HEK293 (cell line): Measurements from ENCODE around the gene GPRC5D.
A peak's percentile ranks its signal among the peaks of the same experiment; 100 is the strongest.

Experiments used
- CTCF ChIA-PET: fragments of 350-600 bp; formaldehyde crosslinking; extraction: SDS; loops from one replicate; lab custom pipeline; 2021; ENCODE audit warnings: antibody characterized with exemption; lab: Yijun Ruan, JAX
- POLR2A ChIA-PET: fragments of 300-600 bp; formaldehyde crosslinking; extraction: SDS; loops from one replicate; lab custom pipeline; 2020; ENCODE audit warnings: antibody characterized with exemption, inconsistent platforms; lab: Yijun Ruan, JAX
- H3K27ac ChIP-seq: fragments of 200-500 bp; sonication (Bioruptor generic); 2 replicates; pipeline ENCODE4 v1.5.1; 2014; ENCODE audit warnings: low read depth, low read length, control low read depth, inconsistent platforms; ENCODE audit errors: extremely low read depth
- H3K36me3 ChIP-seq, 2 experiments: fragments of 200-500 bp in 1 of 2; sonication (Bioruptor generic) in 1 of 2; 1 replicate in 1 of 2; 2 replicates in 1 of 2; pipeline ENCODE4 v1.5.1; 2014 to 2017; ENCODE audit warnings: inconsistent platforms in 2 of 2, low read length in 2 of 2; ENCODE audit not compliant: control insufficient read depth in 2 of 2, insufficient read depth in 1 of 2
- H3K4me1 ChIP-seq: fragments of 200-500 bp; sonication (Bioruptor generic); 2 replicates; pipeline ENCODE4 v1.5.1; 2014; ENCODE audit warnings: mild to moderate bottlenecking, low read length, inconsistent platforms; ENCODE audit not compliant: control insufficient read depth, insufficient read depth
- H3K4me3 ChIP-seq: 2 replicates; pipeline ENCODE4 v1.5.1; 2011; ENCODE audit warnings: low read depth, mild to moderate bottlenecking, control low read depth, low read length, moderate library complexity
- H3K9me3 ChIP-seq: fragments of 200-500 bp; sonication (Bioruptor generic); 2 replicates; pipeline ENCODE4 v1.5.1; 2014; ENCODE audit warnings: low read depth, low read length, inconsistent platforms; ENCODE audit not compliant: control insufficient read depth, insufficient read depth
- BCL11B ChIP-seq: fragments of 450-650 bp; formaldehyde crosslinking; IDR thresholded peaks from 2 replicates; pipeline ENCODE4 v1.5.1; 2016; ENCODE audit warnings: low read depth, missing biosample characterization, missing genetic modification characterization
- IKZF3 ChIP-seq: fragments of 450-650 bp; IDR thresholded peaks from 2 replicates; pipeline ENCODE4 v1.5.0; 2018; ENCODE audit warnings: missing biosample characterization, mild to moderate bottlenecking, missing genetic modification characterization, moderate library complexity
- KLF10 ChIP-seq: fragments of 450-650 bp; IDR thresholded peaks from 2 replicates; pipeline ENCODE4 v1.5.1; 2018; ENCODE audit warnings: missing biosample characterization, mild to moderate bottlenecking, missing genetic modification characterization
- ZBTB21 ChIP-seq: fragments of 450-650 bp; formaldehyde crosslinking; IDR thresholded peaks from 2 replicates; pipeline ENCODE4 v1.5.1; 2017; ENCODE audit warnings: missing biosample characterization, missing genetic modification characterization
- ZEB2 ChIP-seq: fragments of 450-650 bp; formaldehyde crosslinking; IDR thresholded peaks from 2 replicates; pipeline ENCODE4 v1.5.1; 2016; ENCODE audit warnings: missing biosample characterization, missing genetic modification characterization
- ZFP3 ChIP-seq: fragments of 450-650 bp; formaldehyde crosslinking; IDR thresholded peaks from 2 replicates; pipeline ENCODE4 v1.5.1; 2016; ENCODE audit warnings: low read depth, missing biosample characterization, missing genetic modification characterization
- ZIC2 ChIP-seq: fragments of 450-650 bp; formaldehyde crosslinking; IDR thresholded peaks from 2 replicates; pipeline ENCODE4 v1.5.1; 2016; ENCODE audit warnings: missing biosample characterization, missing genetic modification characterization
- ZNF10 ChIP-seq: fragments of 450-650 bp; formaldehyde crosslinking; IDR thresholded peaks from 2 replicates; pipeline ENCODE4 v1.5.1; 2017; ENCODE audit warnings: missing biosample characterization, missing genetic modification characterization
- ZNF121 ChIP-seq: fragments of 450-650 bp; formaldehyde crosslinking; IDR thresholded peaks from 2 replicates; pipeline ENCODE4 v1.5.1; 2016; ENCODE audit warnings: missing biosample characterization, missing genetic modification characterization
- ZNF24 ChIP-seq: fragments of 450-650 bp; formaldehyde crosslinking; IDR thresholded peaks from 2 replicates; pipeline ENCODE4 v1.5.1; 2016; ENCODE audit warnings: missing biosample characterization, missing genetic modification characterization
- ZNF248 ChIP-seq: fragments of 450-650 bp; formaldehyde crosslinking; IDR thresholded peaks from 2 replicates; pipeline ENCODE4 v1.5.1; 2017; ENCODE audit warnings: missing biosample characterization, missing genetic modification characterization
- ZNF341 ChIP-seq: fragments of 450-650 bp; formaldehyde crosslinking; IDR thresholded peaks from 2 replicates; pipeline ENCODE4; 2016; ENCODE audit warnings: low read depth, missing biosample characterization, missing genetic modification characterization
- ZNF394 ChIP-seq: fragments of 450-650 bp; formaldehyde crosslinking; IDR thresholded peaks from 2 replicates; pipeline ENCODE4 v1.5.1; 2016; ENCODE audit warnings: missing biosample characterization, missing genetic modification characterization, mild to moderate bottlenecking, moderate library complexity, borderline replicate concordance
- ZNF561 ChIP-seq: fragments of 450-650 bp; IDR thresholded peaks from 2 replicates; pipeline ENCODE4 v1.5.1; 2018; ENCODE audit warnings: missing biosample characterization, missing genetic modification characterization, borderline replicate concordance
- ZNF629 ChIP-seq: fragments of 450-650 bp; formaldehyde crosslinking; IDR thresholded peaks from 2 replicates; pipeline ENCODE4 v1.5.1; 2017; ENCODE audit warnings: missing biosample characterization, missing genetic modification characterization
- ZNF654 ChIP-seq: fragments of 450-650 bp; formaldehyde crosslinking; IDR thresholded peaks from 2 replicates; pipeline ENCODE4 v1.5.1; 2016; ENCODE audit warnings: low read depth, missing biosample characterization, missing genetic modification characterization
- ZNF660 ChIP-seq: fragments of 450-650 bp; IDR thresholded peaks from 2 replicates; pipeline ENCODE4 v1.5.1; 2018; ENCODE audit warnings: missing biosample characterization, mild to moderate bottlenecking, missing genetic modification characterization
- ZNF664 ChIP-seq: fragments of 450-650 bp; formaldehyde crosslinking; IDR thresholded peaks from 2 replicates; pipeline ENCODE4 v1.5.1; 2016; ENCODE audit warnings: missing biosample characterization, missing genetic modification characterization
- ZSCAN23 ChIP-seq: fragments of 450-650 bp; formaldehyde crosslinking; IDR thresholded peaks from 2 replicates; pipeline ENCODE4 v1.5.1; 2016; ENCODE audit warnings: missing biosample characterization, missing genetic modification characterization
- TF ChIP-seq, protein P1 (sequence below): fragments of 450-650 bp; formaldehyde crosslinking; IDR thresholded peaks from 2 replicates; pipeline ENCODE4 v1.5.1; 2017; ENCODE audit warnings: missing biosample characterization, missing genetic modification characterization
- TF ChIP-seq, protein P2 (sequence below): fragments of 450-650 bp; formaldehyde crosslinking; IDR thresholded peaks from 2 replicates; pipeline ENCODE4 v1.5.1; 2016; ENCODE audit warnings: missing biosample characterization, missing genetic modification characterization
- TF ChIP-seq, protein P3 (sequence below): fragments of 450-650 bp; formaldehyde crosslinking; IDR thresholded peaks from 2 replicates; pipeline ENCODE4 v1.5.1; 2017; ENCODE audit warnings: missing biosample characterization, missing genetic modification characterization
- TF ChIP-seq, protein P4 (sequence below): fragments of 450-650 bp; formaldehyde crosslinking; IDR thresholded peaks from 2 replicates; pipeline ENCODE4 v1.5.1; 2016; ENCODE audit warnings: missing biosample characterization, missing genetic modification characterization

GPRC5D gene

DNA sequence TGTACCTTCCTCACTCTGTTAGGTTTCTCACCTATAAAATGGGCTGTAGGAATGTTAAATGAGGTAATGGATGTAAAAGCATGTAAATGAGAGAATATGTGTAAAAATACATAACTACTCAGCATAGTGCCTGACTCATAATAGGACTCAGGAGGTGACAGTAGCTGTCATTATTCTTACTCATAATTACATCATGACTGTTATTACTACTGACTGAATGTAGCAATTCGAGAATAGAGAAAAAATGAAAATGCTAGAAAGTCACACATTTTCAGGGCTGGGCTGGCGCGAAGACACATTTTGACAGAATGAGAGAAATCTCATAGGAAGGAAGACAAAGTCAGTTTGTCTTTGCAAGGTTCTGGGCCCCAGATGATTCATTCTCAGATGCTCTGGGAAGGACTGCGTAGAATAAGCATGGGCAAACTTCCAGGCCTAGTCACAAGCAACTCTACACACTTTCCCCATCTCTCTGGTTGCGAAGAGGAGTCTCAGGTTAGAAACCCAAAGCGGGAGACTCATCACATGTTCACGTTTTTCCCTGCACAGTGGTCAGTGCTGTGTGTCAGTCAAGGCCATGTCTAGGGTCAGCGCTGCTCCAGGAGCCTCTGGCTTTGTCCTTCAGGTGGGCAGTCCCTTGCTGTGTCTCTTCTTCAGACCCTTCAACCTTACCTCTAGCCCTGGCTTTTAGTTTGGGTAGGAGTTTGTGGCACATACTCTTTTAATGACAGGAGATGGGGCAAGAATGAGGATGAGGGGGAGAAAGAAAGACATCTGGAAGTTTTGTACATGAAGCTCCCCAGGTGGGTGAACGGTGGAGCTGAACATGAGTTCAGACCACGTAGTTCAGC, 52.2 kb downstream of the GPRC5D start (continued):
- TF ChIP-seq, protein P1, sequence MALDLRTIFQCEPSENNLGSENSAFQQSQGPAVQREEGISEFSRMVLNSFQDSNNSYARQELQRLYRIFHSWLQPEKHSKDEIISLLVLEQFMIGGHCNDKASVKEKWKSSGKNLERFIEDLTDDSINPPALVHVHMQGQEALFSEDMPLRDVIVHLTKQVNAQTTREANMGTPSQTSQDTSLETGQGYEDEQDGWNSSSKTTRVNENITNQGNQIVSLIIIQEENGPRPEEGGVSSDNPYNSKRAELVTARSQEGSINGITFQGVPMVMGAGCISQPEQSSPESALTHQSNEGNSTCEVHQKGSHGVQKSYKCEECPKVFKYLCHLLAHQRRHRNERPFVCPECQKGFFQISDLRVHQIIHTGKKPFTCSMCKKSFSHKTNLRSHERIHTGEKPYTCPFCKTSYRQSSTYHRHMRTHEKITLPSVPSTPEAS (tag by site-specific recombination): peak; percentile 41; the same call in 1 of the 2 replicates
- TF ChIP-seq ZEB2 (tag by site-specific recombination): peak; percentile 98
- peak; percentile 73 for TF ChIP-seq ZNF660 (tag by site-specific recombination)
- TF ChIP-seq, protein P2, sequence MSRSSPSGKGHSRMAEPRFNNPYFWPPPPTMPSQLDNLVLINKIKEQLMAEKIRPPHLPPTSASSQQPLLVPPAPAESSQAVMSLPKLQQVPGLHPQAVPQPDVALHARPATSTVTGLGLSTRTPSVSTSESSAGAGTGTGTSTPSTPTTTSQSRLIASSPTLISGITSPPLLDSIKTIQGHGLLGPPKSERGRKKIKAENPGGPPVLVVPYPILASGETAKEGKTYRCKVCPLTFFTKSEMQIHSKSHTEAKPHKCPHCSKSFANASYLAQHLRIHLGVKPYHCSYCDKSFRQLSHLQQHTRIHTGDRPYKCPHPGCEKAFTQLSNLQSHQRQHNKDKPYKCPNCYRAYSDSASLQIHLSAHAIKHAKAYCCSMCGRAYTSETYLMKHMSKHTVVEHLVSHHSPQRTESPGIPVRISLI (tag by site-specific recombination): peak; percentile 74
- peak; percentile 77 for TF ChIP-seq ZNF394 (tag by site-specific recombination)
- TF ChIP-seq ZFP3 (tag by site-specific recombination): no peak
- no peak for TF ChIP-seq ZNF561 (tag by site-specific recombination)
- TF ChIP-seq ZNF10 (tag by site-specific recombination): peak; percentile 80
- peak; percentile 90 for TF ChIP-seq ZNF24 (tag by site-specific recombination)
- TF ChIP-seq IKZF3 (tag by site-specific recombination): no peak
- TF ChIP-seq, protein P3, sequence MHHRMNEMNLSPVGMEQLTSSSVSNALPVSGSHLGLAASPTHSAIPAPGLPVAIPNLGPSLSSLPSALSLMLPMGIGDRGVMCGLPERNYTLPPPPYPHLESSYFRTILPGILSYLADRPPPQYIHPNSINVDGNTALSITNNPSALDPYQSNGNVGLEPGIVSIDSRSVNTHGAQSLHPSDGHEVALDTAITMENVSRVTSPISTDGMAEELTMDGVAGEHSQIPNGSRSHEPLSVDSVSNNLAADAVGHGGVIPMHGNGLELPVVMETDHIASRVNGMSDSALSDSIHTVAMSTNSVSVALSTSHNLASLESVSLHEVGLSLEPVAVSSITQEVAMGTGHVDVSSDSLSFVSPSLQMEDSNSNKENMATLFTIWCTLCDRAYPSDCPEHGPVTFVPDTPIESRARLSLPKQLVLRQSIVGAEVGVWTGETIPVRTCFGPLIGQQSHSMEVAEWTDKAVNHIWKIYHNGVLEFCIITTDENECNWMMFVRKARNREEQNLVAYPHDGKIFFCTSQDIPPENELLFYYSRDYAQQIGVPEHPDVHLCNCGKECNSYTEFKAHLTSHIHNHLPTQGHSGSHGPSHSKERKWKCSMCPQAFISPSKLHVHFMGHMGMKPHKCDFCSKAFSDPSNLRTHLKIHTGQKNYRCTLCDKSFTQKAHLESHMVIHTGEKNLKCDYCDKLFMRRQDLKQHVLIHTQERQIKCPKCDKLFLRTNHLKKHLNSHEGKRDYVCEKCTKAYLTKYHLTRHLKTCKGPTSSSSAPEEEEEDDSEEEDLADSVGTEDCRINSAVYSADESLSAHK (tag by site-specific recombination): no peak
- TF ChIP-seq ZSCAN23 (tag by site-specific recombination): peak; percentile 66; the same call in 1 of the 2 replicates
- TF ChIP-seq ZNF248 (tag by site-specific recombination): no peak
- peak; percentile 96 for TF ChIP-seq ZNF629
- no peak for TF ChIP-seq ZIC2 (tag by site-specific recombination)
- TF ChIP-seq ZNF654 (tag by site-specific recombination): peak; percentile 10
- TF ChIP-seq BCL11B: no peak
- TF ChIP-seq, protein P4, sequence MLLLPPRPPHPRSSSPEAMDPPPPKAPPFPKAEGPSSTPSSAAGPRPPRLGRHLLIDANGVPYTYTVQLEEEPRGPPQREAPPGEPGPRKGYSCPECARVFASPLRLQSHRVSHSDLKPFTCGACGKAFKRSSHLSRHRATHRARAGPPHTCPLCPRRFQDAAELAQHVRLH: no peak
- TF ChIP-seq ZBTB21: peak; percentile 81
- peak; percentile 46; the same call in 1 of the 2 replicates for TF ChIP-seq KLF10 (tag by site-specific recombination)

DNA sequence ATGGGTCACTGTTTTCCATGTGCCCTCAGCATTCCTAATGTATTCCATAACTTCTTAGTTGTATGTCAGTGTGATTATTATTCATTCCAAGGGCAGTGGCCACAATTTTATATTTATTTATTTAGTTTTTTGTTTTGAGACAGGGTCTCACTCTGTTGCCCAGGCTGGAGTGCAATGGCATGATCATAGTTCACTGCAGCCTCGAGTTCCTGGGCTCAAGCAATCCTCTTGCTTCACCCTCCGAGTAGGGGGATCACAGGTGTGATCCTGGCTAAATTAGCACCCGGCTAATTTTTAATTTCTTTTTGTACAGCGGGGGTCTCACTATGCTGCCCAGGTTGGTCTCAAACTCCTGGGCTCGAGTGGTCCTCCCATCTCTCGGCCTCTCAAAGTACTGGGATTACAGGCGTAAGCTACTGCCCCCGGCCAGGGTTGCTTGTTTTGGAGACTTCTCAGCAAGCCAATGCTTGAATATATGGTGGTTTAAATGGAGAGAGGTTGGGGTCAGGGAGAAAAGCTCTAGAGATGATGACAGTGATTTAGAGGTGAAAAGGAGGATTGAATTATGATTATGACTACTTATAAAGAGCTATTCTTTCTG, 53.0 kb downstream of the GPRC5D start:
- H3K4me3 ChIP-seq: no peak overlapping the region
- CTCF ChIA-PET: interaction anchor here (0.8 to 0.9 kb wide), 2 partner anchors 17 to 61 kb away, joined by 3 to 5 read pairs; no protein-coding TSS in a partner anchor

More for the DNA sequence above, 53.0 kb downstream of the GPRC5D start:
- H3K27ac ChIP-seq: 0 out of 2 replicates have a peak overlapping the region, but pooled peaks have one; percentile 5
- TF ChIP-seq ZNF248 (tag by site-specific recombination) (no peak), ZNF121 (tag by site-specific recombination) (peak; percentile 94), ZNF664 (tag by site-specific recombination) (no peak), ZNF341 (no peak)
- no peaks in the 10 kb centered on the region for H3K9me3 ChIP-seq
- POLR2A ChIA-PET: interaction anchor here (3.8 kb wide), 1 partner anchor 8 kb away, joined by 20 read pairs; the partner anchor contains the start of gene GPRC5A
- peaks cover 17% of the 10 kb centered on the region for H3K4me1 ChIP-seq
- no peaks in the 10 kb centered on the region; a peak in 1 of 3 replicates for H3K36me3 ChIP-seq
